PC-9 (cell line): ENCODE data around the gene TUBG1. TPM values are rescaled to one million over a fixed set of nuclear protein-coding genes. Genes with fewer than 3 reads are reported as not detected.

Source experiments
- BruUV-seq: library from RNA; stranded (reverse); fragments of 400-500 nt; replicated peaks from 2 replicates; lab custom pipeline; 2021; lab: Mats Ljungman, UMichigan
- CTCF ChIA-PET: fragments of 300-600 bp; sonication (Branson Sonifier 250); formaldehyde crosslinking; loops from one replicate; lab custom pipeline; 2022; ENCODE audit warnings: antibody characterized with exemption; lab: Charles Lee
- POLR2A ChIA-PET: fragments of 300-600 bp; sonication (Branson Sonifier 250); formaldehyde crosslinking; loops from one replicate; lab custom pipeline; 2022; ENCODE audit warnings: antibody characterized with exemption; ENCODE audit not compliant: unreplicated experiment; lab: Charles Lee
- DNase-seq, 2 experiments: peaks; one replicate each; pipeline versions ENCODE4 v3.0.0 to v3.0.0-alpha.2; 2015 to 2022; ENCODE audit warnings: mixed read lengths in 1 of 2
- H2AFZ ChIP-seq: fragments of 200-600 bp; sonication (generic); 2 replicates; pipeline ENCODE4 v1.8.1; 2017; ENCODE audit warnings: antibody characterized with exemption
- H3F3A ChIP-seq: fragments of 200-600 bp; sonication (generic); 2 replicates; pipeline ENCODE4 v1.8.1; 2017; ENCODE audit warnings: antibody characterized with exemption, mild to moderate bottlenecking, low read depth; ENCODE audit not compliant: insufficient read depth
- H3K27ac ChIP-seq: fragments of 200-600 bp; sonication (generic); 2 replicates; pipeline ENCODE4 v1.6.1; 2016; ENCODE audit warnings: mixed run types
- H3K27me3 ChIP-seq: fragments of 200-600 bp; sonication (generic); 2 replicates; pipeline ENCODE4 v1.6.1; 2016; ENCODE audit warnings: low read depth, mixed run types; ENCODE audit not compliant: insufficient read depth
- H3K36me3 ChIP-seq: fragments of 200-600 bp; sonication (generic); 2 replicates; pipeline ENCODE4 v1.6.1; 2016; ENCODE audit warnings: low read depth, mixed run types
- H3K4me1 ChIP-seq: fragments of 200-600 bp; sonication (generic); replicated peaks from 2 replicates; pipeline ENCODE4 v1.6.1; 2016; ENCODE audit warnings: mixed run types; ENCODE audit not compliant: insufficient read depth
- H3K4me2 ChIP-seq: fragments of 200-600 bp; sonication (generic); 2 replicates; pipeline ENCODE4 v1.6.1; 2017; ENCODE audit warnings: mixed run types
- H3K4me3 ChIP-seq: fragments of 200-600 bp; sonication (generic); 2 replicates; pipeline ENCODE4 v1.6.1; 2016; ENCODE audit warnings: mixed run types
- H3K79me2 ChIP-seq: fragments of 200-600 bp; sonication (generic); 2 replicates; pipeline ENCODE4 v1.6.1; 2017; ENCODE audit warnings: low read depth, mixed run types
- H3K9me2 ChIP-seq: fragments of 200-600 bp; sonication (generic); 2 replicates; pipeline ENCODE4 v1.8.1; 2017; ENCODE audit warnings: mild to moderate bottlenecking; ENCODE audit not compliant: insufficient read depth
- H3K9me3 ChIP-seq: fragments of 200-600 bp; sonication (generic); 2 replicates; pipeline ENCODE4 v1.8.1; 2016; ENCODE audit warnings: low read depth; ENCODE audit not compliant: insufficient read depth
- H4K20me1 ChIP-seq: fragments of 200-600 bp; sonication (generic); 2 replicates; pipeline ENCODE4 v1.8.1; 2017; ENCODE audit not compliant: insufficient read depth
- CTCF ChIP-seq: fragments of 200-600 bp; sonication (generic); conservative IDR thresholded peaks from 2 replicates; pipeline ENCODE4 v1.6.1; 2017; ENCODE audit warnings: mixed run types, antibody characterized with exemption, mild to moderate bottlenecking, moderate library complexity
- EZH2 ChIP-seq: fragments of 200-600 bp; sonication (generic); IDR thresholded peaks from 2 replicates; pipeline ENCODE4 v1.8.0; 2017; ENCODE audit warnings: antibody characterized with exemption, low read depth
- intact Hi-C: fragments of 100-400 bp; cut with micrococcal nuclease; formaldehyde crosslinking; loops from one replicate; pipeline ENCODE4 v1.10.0; 2022; ENCODE audit not compliant: unreplicated experiment
- total RNA-seq: library from RNA; stranded (reverse); gene quantifications from 2 replicates; pipeline ENCODE4 v1.2.3, GENCODE V29; 2021

The TUBG1 gene
- total RNA-seq, 1 experiment from 2014 or later, result 85.6 TPM

- no peak overlapping the region for H3K27ac ChIP-seq
- H3K4me2 ChIP-seq, result no peak overlapping the region
- H3K9me3 ChIP-seq, result no peaks in the 10 kb centered on the region
- TF ChIP-seq CTCF, result no peak
- no peak for TF ChIP-seq EZH2
- no peaks in the 10 kb centered on the region for H3K9me2 ChIP-seq
- H3K79me2 ChIP-seq, result peaks cover 21% of the 10 kb centered on the region
- no TSS peak for BruUV-seq
- H3K27me3 ChIP-seq, result no peaks in the 10 kb centered on the region
- peaks cover 17% of the 10 kb centered on the region; the same call in 1 of the 2 replicates for H3K4me1 ChIP-seq
- peaks cover 15% of the 10 kb centered on the region for H3K36me3 ChIP-seq
- intact Hi-C loops, result loop anchor here (5.0 kb wide), 2 partner anchors 242 to 357 kb away; partner anchors contain the start of gene BECN1
- POLR2A ChIA-PET, result no interaction called here
- no peak for DNase-seq
- CTCF ChIA-PET, result interaction anchor here (0.6 kb wide), 1 partner anchor 22 kb away, joined by 6 read pairs; no protein-coding TSS in a partner anchor
- H3K4me3 ChIP-seq, result no peak overlapping the region
- peaks cover 45% of the 10 kb centered on the region for H3F3A ChIP-seq
- no peaks in the 10 kb centered on the region for H4K20me1 ChIP-seq
- no peak overlapping the region for H2AFZ ChIP-seq
Observed at GRCh38 chr17:42579794-42580551, 29.5 kb upstream of the TUBG1 start.

- intact Hi-C loops, result no loop called here
- H3F3A ChIP-seq, result peaks cover 37% of the 10 kb centered on the region; the same call in 1 of the 2 replicates
- ChIA-PET POLR2A (no interaction called here), CTCF (no interaction called here)
- TF ChIP-seq CTCF (no peak), EZH2 (no peak)
- no peaks in the 10 kb centered on the region for H4K20me1 ChIP-seq
- no peak overlapping the region for H2AFZ ChIP-seq
- peaks cover 13% of the 10 kb centered on the region for H3K36me3 ChIP-seq
- H3K4me3 ChIP-seq, result no peak overlapping the region
- H3K27me3 ChIP-seq, result no peaks in the 10 kb centered on the region
- no TSS peak for BruUV-seq
- no peaks in the 10 kb centered on the region for H3K9me3 ChIP-seq
- H3K4me2 ChIP-seq, result no peak overlapping the region
- peaks cover 12% of the 10 kb centered on the region for H3K79me2 ChIP-seq
- peaks cover 7% of the 10 kb centered on the region; the same call in 1 of the 2 replicates for H3K4me1 ChIP-seq
- no peak for DNase-seq
- no peak overlapping the region for H3K27ac ChIP-seq
- no peaks in the 10 kb centered on the region for H3K9me2 ChIP-seq
Observed at GRCh38 chr17:42581744-42582270, 27.7 kb upstream of the TUBG1 start.

GRCh38 chr17:42584880-42585279 is 24.6 kb upstream of the TUBG1 start:
- POLR2A ChIA-PET, result no interaction called here
- Histone ChIP-seq H3K27ac (no peak overlapping the region), H3K4me1 (no peaks in the 10 kb centered on the region), H3K4me2 (no peak overlapping the region), H3K4me3 (no peak overlapping the region), H4K20me1 (no peaks in the 10 kb centered on the region), H3K27me3 (no peaks in the 10 kb centered on the region), H3F3A (peaks cover 21% of the 10 kb centered on the region; the same call in 1 of the 2 replicates), H3K9me3 (no peaks in the 10 kb centered on the region), H2AFZ (no peak overlapping the region), H3K9me2 (no peaks in the 10 kb centered on the region), H3K79me2 (no peaks in the 10 kb centered on the region), H3K36me3 (peaks cover 16% of the 10 kb centered on the region)
- BruUV-seq, result no TSS peak
- intact Hi-C loops, result no loop called here
- CTCF ChIA-PET, result no interaction called here
- TF ChIP-seq CTCF (no peak), EZH2 (no peak)
- DNase-seq, result no peak
